ENCODE data around the gene TUBA4B.

DNA sequence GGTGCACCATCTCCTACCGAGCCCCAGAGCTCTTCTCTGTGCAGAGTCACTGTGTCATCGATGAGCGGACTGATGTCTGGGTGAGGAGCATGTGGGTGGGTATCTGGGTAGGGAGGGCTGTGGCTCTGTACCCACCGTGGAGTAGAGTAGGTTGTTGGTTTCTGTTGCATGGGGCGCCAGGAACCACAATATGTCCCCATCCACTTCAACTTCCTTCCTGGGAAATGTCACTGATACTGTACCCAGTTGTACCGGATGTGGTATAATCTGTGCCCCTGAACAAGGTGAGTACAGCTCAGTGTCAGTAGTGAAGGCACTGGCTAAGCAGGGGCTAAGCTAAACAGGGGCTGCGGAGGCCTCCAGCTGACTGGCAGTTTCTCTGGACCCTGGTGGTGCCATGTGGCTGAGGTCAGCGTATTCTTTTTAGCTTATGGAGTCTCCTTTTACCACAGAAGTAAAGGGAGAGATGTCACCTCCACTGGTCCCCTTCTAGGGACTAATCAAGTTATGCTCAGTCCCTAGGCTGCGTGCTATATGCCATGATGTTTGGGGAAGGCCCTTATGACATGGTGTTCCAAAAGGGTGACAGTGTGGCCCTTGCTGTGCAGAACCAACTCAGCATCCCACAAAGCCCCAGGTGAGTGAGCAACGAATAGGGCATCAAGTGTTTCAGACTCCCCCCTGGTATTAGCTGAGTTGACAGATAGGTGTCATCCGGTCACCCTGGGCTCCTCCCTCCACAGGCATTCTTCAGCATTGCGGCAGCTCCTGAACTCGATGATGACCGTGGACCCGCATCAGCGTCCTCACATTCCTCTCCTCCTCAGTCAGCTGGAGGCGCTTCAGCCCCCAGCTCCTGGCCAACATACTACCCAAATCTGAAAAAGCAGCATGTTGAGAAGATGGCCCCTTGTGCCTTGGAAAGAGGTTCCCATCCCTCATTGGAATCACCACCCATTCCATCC is 5.1 kb upstream of the TUBA4B start:
- TF ChIP-seq, protein P1, sequence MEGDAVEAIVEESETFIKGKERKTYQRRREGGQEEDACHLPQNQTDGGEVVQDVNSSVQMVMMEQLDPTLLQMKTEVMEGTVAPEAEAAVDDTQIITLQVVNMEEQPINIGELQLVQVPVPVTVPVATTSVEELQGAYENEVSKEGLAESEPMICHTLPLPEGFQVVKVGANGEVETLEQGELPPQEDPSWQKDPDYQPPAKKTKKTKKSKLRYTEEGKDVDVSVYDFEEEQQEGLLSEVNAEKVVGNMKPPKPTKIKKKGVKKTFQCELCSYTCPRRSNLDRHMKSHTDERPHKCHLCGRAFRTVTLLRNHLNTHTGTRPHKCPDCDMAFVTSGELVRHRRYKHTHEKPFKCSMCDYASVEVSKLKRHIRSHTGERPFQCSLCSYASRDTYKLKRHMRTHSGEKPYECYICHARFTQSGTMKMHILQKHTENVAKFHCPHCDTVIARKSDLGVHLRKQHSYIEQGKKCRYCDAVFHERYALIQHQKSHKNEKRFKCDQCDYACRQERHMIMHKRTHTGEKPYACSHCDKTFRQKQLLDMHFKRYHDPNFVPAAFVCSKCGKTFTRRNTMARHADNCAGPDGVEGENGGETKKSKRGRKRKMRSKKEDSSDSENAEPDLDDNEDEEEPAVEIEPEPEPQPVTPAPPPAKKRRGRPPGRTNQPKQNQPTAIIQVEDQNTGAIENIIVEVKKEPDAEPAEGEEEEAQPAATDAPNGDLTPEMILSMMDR (IDR thresholded peaks at IDR 0.05) = no peak
- no peak for TF ChIP-seq POLR2AphosphoS5 (IDR thresholded peaks at IDR 0.05; ENCODE audit: low read depth, low read length)
- TF ChIP-seq, protein P2, sequence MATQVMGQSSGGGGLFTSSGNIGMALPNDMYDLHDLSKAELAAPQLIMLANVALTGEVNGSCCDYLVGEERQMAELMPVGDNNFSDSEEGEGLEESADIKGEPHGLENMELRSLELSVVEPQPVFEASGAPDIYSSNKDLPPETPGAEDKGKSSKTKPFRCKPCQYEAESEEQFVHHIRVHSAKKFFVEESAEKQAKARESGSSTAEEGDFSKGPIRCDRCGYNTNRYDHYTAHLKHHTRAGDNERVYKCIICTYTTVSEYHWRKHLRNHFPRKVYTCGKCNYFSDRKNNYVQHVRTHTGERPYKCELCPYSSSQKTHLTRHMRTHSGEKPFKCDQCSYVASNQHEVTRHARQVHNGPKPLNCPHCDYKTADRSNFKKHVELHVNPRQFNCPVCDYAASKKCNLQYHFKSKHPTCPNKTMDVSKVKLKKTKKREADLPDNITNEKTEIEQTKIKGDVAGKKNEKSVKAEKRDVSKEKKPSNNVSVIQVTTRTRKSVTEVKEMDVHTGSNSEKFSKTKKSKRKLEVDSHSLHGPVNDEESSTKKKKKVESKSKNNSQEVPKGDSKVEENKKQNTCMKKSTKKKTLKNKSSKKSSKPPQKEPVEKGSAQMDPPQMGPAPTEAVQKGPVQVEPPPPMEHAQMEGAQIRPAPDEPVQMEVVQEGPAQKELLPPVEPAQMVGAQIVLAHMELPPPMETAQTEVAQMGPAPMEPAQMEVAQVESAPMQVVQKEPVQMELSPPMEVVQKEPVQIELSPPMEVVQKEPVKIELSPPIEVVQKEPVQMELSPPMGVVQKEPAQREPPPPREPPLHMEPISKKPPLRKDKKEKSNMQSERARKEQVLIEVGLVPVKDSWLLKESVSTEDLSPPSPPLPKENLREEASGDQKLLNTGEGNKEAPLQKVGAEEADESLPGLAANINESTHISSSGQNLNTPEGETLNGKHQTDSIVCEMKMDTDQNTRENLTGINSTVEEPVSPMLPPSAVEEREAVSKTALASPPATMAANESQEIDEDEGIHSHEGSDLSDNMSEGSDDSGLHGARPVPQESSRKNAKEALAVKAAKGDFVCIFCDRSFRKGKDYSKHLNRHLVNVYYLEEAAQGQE (IDR thresholded peaks at IDR 0.05; ENCODE audit: insufficient read depth in 1 of 2, low read depth in 2 of 2, low read length in 1 of 2) = no peak

Measured in Panc1 (cell line).